ENCODE measurements around the gene BNIP5.

DNA sequence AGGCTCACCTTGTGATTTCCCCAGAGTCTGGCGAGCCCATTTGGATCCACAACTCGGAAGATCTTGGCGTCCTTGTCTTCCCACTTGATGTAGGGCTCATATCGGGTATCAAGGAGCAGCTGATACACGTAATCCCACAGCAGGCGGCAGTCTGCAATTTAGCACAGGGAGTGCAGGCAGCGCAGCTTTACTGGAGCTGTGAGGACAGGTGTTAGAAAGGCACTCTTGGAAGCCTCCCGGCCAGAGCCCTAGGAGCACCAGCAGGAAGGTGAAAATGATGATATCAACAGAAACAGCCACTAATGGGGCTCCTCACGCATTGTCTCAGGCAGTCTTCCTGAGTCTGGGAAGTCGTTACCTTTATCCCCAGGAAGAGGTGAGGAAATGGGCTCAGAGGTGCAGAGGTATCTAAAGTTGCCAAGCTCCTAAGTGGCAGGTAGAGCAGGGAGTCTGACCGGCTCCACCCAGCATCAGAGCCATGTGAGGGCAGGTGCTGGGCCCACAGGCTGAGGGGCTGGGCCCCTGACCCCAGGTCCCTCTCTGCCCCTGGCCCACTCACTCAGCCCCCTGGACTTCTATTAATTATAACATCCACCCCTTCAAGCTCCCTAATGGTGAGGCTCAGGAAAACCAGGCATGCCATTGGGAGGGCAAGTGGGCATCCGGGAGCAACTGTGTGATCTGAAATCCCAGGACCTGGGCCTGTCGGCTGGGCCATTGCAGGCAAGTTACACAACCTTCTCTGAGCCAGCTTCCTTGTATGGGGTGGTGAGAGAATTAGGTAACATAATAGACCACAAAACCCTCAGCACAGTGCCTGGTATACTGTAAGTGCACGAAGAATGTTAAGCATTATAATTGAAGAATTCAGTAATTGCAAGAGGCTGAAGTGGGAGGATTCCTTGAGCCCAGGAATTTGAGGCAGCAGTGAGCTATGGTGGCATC, 32.5 kb upstream of the BNIP5 start:
- TF ChIP-seq, protein P1, sequence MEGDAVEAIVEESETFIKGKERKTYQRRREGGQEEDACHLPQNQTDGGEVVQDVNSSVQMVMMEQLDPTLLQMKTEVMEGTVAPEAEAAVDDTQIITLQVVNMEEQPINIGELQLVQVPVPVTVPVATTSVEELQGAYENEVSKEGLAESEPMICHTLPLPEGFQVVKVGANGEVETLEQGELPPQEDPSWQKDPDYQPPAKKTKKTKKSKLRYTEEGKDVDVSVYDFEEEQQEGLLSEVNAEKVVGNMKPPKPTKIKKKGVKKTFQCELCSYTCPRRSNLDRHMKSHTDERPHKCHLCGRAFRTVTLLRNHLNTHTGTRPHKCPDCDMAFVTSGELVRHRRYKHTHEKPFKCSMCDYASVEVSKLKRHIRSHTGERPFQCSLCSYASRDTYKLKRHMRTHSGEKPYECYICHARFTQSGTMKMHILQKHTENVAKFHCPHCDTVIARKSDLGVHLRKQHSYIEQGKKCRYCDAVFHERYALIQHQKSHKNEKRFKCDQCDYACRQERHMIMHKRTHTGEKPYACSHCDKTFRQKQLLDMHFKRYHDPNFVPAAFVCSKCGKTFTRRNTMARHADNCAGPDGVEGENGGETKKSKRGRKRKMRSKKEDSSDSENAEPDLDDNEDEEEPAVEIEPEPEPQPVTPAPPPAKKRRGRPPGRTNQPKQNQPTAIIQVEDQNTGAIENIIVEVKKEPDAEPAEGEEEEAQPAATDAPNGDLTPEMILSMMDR (IDR thresholded peaks at IDR 0.05): no peak
- TF ChIP-seq POLR2AphosphoS5 (IDR thresholded peaks at IDR 0.05): no peak
- TF ChIP-seq POLR2A (IDR thresholded peaks at IDR 0.05; ENCODE audit: low read depth): no peak

Data from esophagus muscularis mucosa (tissue), 3 donors.